Measurements from ENCODE around the gene CCDC157.

DNA sequence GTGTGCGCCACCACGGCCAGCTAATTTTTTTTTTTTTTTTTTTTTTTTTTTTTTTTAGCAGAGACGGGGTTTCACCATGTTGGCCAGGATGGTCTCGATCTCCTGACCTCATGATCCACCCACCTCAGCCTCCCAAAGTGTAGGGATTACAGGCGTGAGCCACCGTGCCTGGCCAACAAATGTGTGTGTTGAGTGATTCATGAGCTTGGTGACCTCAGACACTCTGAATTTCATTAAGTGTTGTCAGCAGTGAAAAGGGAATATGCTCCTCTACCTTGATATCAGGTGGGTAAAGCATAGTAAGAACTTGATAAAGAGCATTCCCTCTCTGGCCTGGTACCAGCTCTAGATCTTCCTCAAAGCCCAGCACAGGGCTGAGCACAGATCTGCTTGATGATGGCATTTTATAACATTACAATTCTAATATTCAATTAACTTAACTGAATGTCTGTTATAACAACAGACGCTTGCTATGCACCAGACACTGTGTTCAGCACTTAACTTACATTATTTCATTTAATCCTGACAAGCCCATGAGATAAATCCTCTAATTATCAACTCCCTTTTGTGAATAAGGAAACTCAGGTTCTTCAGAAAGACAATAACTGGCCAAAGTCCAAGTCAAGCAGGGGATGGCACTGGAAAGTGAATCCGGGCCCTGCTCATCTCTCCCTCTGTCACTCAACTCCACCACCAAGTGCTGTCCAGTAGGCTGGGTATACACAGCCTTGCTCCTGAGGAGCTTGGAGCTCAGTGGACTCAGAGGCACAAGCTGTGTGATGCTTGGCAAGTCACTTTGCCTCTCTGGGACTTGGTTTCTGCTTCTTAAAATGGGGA lies 43.1 kb upstream of the CCDC157 start:
- TF ChIP-seq CTCF (IDR thresholded peaks at IDR 0.05), result no peak
- TF ChIP-seq POLR2A (IDR thresholded peaks at IDR 0.05), result no peak

Measured in gastroesophageal sphincter (tissue), 3 donors.